Glomerular visceral epithelial cell (primary cell): ENCODE results near the gene JPH4.
"Not testable (repeated sequence)": the region's sequence is repeated elsewhere in the genome, so short reads cannot be mapped to it uniquely, and the experiment has no call there.

Experiments used
- DNase-seq: peaks from one replicate; pipeline ENCODE4 v3.0.0-alpha.2; 2016; ENCODE audit errors: extremely low spot score

JPH4 gene

GRCh38 chr14:23578560-23579310, at the start of gene JPH4:
JPH4 (minus strand) TSS chr14:23578790; CDS start chr14:23577453, 1,337 bp downstream.
- DNase-seq, result peak; percentile 31

- DNase-seq, result no peak
These were observed 49.4 kb upstream of the JPH4 start for GRCh38 chr14:23627961-23628360.

DNA sequence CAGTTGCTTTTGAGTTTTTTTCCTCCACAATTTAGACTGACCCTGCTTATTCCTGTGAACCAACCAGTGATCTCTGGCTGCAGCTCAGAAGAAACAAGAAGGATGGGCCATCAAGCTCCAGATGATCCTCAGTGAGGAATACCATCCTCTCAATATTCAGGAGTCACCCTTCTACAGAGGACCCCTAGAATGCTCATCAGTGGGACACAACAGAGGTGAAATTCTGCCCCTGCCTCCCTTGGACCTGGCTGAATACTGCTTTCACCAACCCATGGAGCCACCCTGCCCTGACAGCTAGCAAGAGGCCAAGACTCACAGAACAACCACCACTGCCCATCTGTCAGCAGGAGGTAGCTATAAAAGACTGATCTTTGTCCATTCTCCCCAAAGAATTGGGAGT, 48.4 kb upstream of the JPH4 start:
- no peak for DNase-seq

GRCh38 chr14:23624830-23625404, 46.3 kb upstream of the JPH4 start:
- no peak for DNase-seq

DNA sequence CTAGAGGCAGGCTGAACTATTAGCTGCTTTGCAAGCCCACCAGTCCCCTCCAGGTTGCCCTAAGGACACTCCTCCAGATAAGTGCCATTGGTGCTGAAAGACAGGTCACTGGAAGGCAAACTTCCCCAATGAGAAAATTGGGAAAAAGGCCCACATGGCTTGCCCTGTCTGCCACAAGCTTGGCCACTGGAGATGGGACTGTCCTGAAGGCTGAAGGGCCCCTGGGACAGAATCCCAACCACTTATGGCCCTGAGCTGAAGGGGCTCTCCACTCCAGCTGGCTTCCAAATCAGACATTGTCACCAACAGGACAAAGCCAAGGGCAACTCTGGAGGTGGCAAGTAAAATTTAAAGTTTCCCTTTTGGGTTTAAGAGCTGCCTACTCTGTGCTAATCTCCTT, 45.4 kb upstream of the JPH4 start:
- no peak for DNase-seq

DNA sequence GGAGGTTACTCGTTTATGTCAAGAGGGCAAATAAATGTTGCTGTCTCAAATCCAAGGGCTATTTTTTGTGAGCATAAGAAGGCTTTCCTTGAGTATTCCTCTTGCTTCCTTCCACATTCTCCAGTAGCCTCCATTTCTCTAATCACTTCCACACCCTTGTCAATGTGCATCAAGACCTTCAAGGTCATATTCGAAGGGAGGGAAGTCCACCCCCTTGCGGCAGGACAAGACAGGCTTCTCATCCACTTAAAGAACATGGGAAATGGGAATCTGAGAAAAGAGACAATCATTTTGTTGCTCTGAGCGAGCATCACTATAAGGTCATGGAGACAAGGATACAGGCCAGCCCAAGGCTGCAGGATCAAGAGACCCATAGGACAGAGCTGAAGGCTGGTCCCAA, 44.4 kb upstream of the JPH4 start:
- no peak for DNase-seq

- DNase-seq, result no peak
These were observed 43.5 kb upstream of the JPH4 start for GRCh38 chr14:23621932-23622730.

GRCh38 chr14:23621204-23621931, 42.8 kb upstream of the JPH4 start:
- DNase-seq, result no peak

GRCh38 chr14:23620177-23620702, 41.6 kb upstream of the JPH4 start:
- DNase-seq, result no peak

- DNase-seq, result no peak
These were observed 39.9 kb upstream of the JPH4 start for GRCh38 chr14:23618415-23618988.

DNA sequence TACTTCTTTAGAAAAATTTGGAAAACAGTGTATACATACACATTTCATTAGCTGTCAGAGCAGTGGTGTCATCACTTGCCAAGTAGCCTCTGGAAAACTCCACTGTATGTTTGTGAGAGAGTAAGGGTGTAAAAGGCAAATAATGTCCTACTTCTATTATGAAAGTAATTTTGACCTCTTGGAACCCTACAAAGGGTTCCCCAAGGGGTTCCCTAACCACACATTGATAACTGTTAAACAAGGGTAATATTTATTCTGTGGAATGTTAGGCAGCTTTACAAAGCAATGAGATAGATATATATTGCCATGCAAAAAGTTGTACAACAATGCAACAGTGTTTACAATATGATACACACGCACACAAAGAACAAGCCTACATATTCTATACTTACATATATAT, 38.9 kb upstream of the JPH4 start:
- DNase-seq, result no peak

DNA sequence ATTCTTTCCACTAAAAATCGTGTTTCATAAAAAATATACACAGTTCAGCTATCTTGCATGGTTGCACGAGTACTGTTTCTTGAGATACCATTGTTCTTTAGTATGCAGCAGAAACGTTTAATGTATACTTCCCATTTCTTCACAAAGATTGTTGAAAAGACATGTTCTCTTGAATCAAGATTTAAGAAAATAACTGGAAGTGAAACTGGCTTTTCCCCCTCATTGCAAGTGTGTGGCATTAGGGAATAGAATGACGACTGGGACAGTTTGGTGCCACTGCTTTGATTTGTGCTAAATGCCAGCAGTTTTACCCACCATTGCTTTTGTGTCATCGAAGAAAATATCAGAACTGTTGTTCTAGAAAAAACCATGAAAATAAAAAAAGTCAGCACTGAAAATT, 37.3 kb upstream of the JPH4 start:
- DNase-seq, result no peak

- DNase-seq, result no peak
These were observed 35.8 kb upstream of the JPH4 start for GRCh38 chr14:23614395-23614828.

- no peak for DNase-seq
These were observed 34.9 kb upstream of the JPH4 start for GRCh38 chr14:23613242-23614070.

DNA sequence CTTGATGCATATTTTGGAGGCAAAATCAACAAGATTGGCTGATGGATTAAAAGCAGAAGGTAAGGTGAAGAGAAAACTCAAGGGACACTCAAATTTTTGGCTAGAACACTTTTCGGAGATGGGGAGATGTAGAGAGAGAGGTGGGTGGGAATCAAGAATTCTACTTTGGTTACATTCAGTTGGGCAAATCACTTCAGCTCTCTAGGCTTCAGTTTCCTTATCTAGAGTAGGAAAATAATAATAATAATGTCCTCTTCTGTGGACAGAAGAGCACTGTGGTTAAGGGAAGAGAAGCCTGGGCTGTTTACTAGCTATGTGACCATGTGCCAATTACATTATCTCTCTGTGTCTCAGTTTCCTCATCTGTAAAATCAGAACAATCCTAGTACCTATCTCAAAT, 34.2 kb upstream of the JPH4 start:
- no peak for DNase-seq

GRCh38 chr14:23612354-23612732, 33.8 kb upstream of the JPH4 start:
- no peak for DNase-seq

- no peak for DNase-seq
These were observed 32.3 kb upstream of the JPH4 start for GRCh38 chr14:23610815-23611289.

DNA sequence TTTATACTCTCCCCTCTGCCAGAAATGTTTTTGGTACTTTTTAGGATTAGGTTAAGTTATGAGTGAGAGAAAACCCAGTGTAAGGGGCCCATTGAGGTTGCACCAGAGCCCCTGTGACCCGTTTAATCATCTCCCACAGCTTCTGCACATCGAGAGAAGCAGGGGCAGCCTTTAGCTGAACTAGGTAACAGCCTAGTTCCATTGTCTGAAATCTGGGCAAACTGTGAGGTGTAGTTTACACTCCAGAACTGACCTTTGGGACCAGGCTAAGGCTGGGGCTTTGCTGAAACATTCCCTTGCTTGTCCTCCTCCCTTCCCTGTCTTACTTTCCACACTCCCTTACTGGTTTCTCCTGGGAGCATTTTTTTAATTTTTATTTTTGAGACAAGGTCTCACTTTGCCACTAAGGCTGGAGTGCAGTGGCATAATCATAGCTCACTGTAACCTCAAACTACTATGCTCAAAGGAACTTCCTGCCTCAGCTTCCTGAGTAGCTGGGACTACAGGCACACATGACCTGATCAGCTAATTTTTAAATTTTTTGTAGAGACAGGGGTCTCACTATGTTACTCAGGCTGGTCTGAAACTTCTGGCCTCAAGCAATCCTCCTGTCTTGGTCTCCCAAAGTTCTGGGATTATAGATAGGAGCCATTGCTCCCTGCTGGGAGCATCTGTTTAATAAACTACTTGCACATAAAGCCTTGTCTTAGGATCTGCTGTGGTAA, 31.7 kb upstream of the JPH4 start:
- DNase-seq, result no peak

DNA sequence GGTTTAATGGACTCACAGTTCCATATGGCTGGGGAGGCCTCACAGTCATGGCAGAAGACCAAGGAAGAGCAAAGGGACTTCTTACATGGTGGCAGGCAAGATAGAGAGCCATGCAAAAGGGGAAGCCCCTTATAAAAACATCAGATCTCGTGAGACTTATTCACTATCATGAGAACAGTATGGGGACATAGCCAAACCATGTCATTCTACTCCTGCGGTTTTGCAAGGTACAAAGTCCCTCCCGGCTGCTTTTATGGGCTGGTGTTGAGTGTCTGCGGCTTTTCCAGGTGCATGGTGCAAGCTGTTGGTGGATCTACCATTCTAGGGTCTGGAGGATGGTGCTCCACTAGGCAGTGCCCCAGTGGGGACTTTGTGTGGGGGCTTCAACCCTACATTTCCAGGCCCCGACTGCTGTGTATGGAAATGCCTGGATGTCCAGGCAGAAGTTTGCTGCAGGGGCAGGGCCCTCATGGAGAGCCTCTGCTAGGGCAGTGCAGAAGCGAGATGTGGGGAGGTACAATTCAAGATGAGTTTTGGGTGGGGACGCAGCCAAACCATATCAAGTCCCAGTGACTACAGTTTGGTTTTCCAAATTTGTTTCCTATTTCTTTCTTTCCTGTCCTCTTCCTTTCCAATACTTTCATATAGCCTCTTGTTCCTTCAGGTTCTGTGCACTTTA, 31.0 kb upstream of the JPH4 start:
- DNase-seq, result not testable (repeated sequence)
